ENCODE data around the gene CERS1. TPM values are rescaled to one million over a fixed set of nuclear protein-coding genes. Genes with fewer than 3 reads are reported as not detected.

Gene CERS1
- total RNA-seq, 2 experiments from 2014 or later = 0.08 TPM; not detected in 1

DNA sequence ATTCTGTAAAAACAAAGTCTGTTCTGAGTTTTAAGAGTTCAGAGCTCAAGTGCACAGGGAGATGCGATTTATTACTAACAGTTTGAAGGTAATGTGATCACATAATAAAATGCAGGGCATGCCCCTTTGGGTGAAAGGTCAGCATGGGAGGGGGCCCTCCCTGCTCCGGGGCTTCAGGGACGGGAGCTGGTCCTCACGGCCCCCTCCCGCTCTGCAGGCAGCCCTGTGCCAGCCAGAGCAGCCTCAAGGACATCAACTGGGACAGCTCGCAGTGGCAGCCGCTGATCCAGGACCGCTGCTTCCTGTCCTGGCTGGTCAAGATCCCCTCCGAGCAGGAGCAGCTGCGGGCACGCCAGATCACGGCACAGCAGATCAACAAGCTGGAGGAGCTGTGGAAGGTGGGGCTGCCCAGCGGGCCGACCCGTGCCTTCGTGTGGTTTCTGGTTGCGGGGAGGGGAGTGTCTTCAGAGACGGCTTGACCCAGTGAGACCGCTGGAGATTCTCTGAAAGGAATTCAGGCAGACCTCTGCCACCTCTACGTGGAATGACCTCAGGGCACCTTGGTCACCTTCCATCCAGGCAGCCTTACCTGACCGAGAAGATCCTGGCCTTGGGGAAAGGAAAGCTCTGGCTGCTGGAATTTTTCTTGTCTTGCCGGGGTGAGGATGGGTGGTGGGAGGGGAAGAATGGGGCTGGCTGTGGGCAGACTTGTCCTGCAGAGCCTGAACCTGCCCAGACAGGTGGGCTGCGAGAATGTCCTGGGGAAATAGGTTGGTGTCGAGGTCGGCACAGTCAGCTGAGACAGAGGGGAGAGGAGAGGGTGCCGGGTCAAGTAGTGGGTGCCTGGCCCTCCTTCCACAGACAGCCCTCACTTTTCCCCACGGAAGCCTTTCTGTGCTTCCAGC is 45.2 kb downstream of the CERS1 start:
- POLR2A ChIA-PET = no interaction called here
- CTCF ChIA-PET = interaction anchor here (0.6 to 1.0 kb wide), 3 partner anchors 14 to 257 kb away, joined by 3 to 6 read pairs (median 3); no protein-coding TSS in a partner anchor

DNA sequence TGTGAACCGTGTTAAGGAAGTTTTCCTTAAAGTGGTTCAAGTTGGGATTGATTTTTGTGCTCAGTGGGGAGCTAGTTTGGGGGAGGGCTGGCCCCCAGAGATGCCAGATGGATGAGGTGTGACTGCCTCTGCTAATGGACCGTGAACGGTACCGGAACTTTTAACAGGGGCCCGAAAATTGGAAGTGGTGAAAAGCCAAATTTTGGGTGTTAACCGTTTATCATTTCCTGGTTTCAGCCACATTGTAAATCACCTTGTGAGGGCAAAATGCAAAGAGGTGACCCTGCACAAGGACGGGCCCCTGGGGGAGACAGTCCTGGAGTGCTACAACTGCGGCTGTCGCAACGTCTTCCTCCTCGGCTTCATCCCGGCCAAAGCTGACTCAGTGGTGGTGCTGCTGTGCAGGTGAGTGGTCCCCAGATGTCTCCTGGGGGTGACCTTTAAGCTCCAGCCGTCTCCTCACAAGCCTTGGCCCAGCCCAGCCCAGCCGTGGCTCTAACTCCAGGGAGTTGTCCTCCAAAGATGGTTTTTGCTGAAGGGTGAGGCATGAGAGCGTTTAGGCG is 46.0 kb downstream of the CERS1 start:
- POLR2A ChIA-PET = no interaction called here
- CTCF ChIA-PET = interaction anchor here (1.2 kb wide), 1 partner anchor 257 kb away, joined by 3 read pairs; no protein-coding TSS in a partner anchor

DNA sequence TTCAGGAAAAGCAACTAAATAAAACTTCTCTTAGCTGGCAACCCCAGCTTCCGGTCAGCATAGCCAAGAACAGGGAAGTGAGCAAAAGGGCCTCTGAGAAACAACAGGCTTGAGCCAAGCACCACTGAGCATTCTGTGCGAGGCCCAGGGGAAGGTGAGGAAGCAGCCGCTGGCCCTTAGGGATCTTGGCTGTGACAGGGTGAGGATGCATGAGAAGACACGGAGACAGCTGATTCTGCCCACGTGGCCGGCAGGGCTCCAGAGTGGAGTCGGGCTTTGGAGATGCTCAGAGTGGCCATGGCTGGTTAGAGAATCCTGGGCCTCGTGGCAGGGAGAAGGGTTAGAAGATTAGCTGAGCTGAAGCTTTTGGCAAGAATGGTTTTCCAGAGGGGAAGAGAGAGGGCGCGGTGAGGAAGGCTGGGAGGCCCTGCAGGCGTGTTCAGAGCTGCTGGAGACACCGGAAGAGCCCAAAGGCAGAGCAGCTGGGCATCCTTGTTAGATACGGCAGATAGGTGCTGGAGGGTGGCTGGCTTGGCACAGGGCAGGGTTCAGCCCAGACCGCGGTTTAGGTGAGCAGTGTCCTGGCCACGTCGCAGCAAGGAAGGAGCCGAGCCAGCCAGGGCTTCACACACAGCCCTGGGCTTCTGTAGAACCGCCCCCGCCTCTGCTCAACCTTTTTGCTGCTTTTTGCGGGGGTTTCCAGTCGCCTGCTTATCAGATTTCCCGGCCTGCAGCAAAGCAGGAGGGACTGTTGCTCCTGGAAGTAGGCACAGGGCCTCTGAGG is 46.9 kb downstream of the CERS1 start:
- CTCF ChIA-PET = interaction anchor here (1.2 to 2.1 kb wide), 3 partner anchors 10 to 256 kb away, joined by 3 to 5 read pairs (median 4); no protein-coding TSS in a partner anchor
- POLR2A ChIA-PET = no interaction called here

DNA sequence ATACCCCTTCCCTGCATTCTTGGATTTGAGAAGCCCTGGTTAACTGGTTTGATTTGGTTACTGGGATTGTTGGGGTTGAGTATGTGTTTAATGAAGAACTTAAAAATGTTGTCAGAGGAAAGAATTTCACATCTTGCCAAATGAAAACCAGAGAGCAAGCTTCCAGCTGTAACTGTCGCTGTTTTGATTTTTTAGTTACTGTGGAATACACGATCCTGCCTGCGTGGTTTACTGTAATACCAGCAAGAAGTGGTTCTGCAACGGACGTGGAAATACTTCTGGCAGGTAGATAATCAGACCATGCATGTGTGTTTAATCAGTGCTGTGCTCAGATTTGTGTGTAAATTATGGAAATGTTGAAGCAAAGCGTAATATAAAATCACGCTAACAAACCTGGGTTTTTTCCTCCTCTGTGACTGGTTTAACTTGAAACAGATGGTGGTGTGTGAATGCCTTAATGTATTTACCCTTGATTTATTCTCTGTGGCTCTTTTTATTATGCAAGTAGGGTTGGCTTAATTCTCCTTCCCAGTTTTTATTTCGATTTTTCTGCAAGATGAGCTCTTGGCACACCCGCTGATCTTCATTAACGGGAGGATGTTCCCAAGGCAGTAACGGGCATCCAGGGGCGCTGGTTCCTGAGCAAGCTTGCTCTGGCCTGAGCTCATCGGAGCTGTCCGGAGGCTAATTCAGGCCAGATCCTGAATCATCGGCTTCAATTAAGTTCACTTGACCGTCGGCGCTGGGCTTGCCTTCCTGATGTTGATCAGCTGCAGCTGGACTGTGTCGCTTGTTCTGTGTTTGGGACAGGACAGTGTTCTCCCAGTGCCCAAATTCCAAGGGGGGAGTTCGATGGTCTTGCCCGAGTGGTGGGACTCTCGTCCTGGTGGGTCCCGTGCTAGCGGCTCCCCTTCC is 48.2 kb downstream of the CERS1 start:
- ChIA-PET POLR2A (interaction anchor here (1.2 to 1.9 kb wide), 2 partner anchors 16 to 259 kb away, joined by 5 to 7 read pairs; partner anchors contain the start of genes REX1BD and UPF1), CTCF (interaction anchor here (0.5 to 3.2 kb wide), 26 partner anchors 8 to 397 kb away, joined by 3 to 14 read pairs (median 4); partner anchors contain the start of genes COMP, ELL, REX1BD and UPF1)

DNA sequence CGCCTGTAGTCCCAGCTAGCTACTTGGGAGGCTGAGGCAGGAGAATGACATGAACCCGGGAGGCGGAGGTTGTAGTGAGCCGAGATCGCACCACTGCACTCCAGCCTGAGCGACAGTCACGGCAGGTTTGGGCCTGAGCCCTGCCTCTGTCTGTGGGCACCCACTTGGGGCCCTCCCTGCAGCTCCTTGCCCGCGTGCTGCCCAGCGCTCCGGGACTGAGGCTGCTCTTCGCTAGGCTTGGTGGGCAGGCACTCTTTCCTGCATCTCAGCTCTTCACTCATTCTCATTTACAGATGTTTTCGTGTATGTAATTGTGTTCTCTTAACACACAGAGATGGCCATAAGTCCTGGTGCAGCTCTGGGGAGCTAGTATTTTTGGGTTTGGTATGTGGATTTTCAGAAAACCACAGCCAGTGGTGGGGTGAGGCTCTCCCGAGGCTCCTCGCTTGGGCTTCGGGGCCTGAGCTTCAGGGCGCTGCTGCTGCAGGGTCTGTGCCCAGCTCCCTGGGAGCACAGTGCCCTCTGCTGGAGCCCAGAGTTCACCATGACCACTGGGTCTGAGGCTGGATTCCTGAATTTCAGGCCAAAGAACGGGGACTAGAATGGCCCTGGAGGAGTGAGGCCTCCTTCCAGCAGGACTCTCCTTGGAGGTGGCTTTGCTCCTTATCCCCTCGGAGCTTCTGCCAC is 49.0 kb downstream of the CERS1 start:
- ChIA-PET POLR2A (interaction anchor here (1.2 to 1.9 kb wide), 2 partner anchors 15 to 258 kb away, joined by 5 to 7 read pairs; partner anchors contain the start of genes REX1BD and UPF1), CTCF (interaction anchor here (0.5 to 3.2 kb wide), 25 partner anchors 8 to 396 kb away, joined by 3 to 14 read pairs (median 4); partner anchors contain the start of genes COMP, ELL, REX1BD and UPF1)

DNA sequence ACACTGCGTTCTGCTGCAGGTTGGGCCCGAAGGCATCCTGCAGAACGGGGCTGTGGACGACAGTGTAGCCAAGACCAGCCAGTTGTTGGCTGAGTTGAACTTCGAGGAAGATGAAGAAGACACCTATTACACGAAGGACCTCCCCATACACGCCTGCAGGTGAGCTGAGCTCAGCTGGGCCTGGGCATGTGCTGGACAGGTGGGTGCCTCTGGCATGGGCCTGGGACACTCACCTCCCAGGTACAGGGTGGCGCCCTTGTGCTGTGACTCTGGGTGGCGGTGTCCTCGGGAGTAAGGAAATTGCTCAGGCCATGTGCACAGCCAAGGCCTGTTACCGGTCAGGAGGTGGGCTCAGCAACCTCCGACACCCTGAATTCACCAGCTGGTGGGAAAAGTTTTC is 50.0 kb downstream of the CERS1 start:
- ChIA-PET POLR2A (no interaction called here), CTCF (interaction anchor here (3.1 to 3.2 kb wide), 2 partner anchors 9 to 252 kb away, joined by 14 to 17 read pairs; no protein-coding TSS in a partner anchor)

DNA sequence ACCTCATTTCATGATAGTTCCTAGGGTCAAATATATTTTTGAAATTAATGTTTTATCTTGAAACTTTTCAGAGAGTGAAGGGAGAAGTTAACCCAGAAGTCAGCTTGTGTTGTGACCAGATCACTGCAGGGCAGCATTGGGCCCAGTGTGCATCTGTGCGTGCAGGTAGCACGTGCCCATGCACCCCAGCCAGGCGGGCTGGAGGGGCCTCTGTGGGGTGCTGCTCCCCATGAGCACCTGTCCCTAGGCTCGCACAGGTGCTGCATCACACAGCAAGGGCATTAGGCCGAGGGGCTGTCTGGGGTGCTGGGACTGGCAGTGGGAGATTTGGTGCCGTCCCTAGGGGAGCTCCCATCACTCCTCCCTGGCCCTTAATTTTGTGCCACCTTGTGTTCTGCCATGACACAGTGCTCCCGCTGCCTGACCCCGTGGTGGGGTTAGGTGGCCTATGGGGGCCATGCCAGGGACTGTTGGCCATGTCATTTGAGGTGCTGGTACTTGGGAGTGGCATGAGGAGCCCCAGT is 51.1 kb downstream of the CERS1 start:
- POLR2A ChIA-PET = interaction anchor here (0.6 to 0.9 kb wide), 2 partner anchors 11 to 74 kb away, joined by 3 read pairs; partner anchors contain the start of gene COPE
- CTCF ChIA-PET = interaction anchor here (1.2 to 3.1 kb wide), 5 partner anchors 13 to 251 kb away, joined by 4 to 17 read pairs (median 4); no protein-coding TSS in a partner anchor

DNA sequence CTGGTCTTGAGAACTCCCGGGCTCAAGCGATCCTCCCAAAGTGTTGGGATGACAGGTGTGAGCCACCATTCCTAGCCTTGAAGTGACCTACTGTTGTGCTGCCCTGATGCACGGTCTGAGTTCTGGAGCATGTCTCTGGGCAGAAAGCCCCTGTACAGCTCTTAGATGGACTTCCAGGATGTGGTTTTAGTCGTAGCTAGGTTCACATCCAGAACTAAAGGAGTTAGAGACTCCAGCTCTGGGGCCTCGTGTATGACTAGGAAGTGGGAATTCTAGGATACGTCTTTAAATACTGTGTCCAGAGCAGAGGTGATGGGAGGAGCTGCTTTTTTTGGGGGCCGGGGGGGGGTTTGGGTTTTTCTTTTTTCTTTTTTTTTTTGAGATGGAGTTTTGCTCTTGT is 52.0 kb downstream of the CERS1 start:
- POLR2A ChIA-PET = interaction anchor here (0.6 to 1.0 kb wide), 4 partner anchors 10 to 1653 kb away, joined by 3 to 4 read pairs (median 3); no protein-coding TSS in a partner anchor

DNA sequence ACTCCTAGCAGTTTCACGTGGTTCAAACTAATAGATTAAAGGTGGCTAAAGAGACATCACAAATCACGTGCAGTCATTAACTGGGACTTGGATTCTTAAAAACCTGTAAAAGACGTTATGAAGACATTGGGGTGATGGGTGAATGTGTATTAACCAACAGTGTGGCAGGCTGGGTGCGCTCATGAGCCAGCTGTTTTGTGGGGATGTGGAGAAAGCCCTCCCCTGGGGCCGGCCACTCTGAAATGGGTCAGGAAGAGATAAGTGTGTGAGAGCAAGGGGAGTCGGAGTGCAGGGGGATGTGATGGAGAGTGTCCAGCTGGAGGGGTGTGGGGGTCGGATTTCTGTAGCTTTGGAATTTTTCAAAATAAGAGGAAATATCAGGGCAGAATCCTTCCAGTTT is 53.8 kb downstream of the CERS1 start:
- ChIA-PET CTCF (interaction anchor here (1.5 to 2.2 kb wide), 2 partner anchors 10 to 25 kb away, joined by 6 read pairs; no protein-coding TSS in a partner anchor), POLR2A (no interaction called here)

More for the DNA sequence above, 52.0 kb downstream of the CERS1 start:
- CTCF ChIA-PET = interaction anchor here (1.2 to 3.1 kb wide), 7 partner anchors 14 to 266 kb away, joined by 3 to 17 read pairs (median 4); no protein-coding TSS in a partner anchor

DNA sequence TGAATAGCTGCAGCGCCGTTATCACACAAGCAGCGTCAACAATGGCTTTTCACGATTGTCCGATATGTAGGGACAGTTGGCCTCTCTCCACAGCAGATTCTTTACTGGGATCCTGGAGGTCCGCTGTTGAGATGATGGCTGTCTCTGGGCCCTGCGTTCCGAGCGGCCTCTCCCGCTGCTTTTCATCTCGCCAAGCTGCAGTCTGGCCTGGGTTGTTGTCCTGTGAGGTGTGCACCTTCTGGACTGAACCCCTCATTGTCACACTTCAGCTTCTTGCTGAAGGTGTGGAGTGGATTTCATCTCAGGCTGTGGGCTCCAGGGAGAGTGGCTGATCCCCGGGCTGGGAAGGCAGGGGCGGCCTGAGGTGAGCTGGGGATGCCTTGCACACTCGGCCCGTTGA is 54.6 kb downstream of the CERS1 start:
- ChIA-PET CTCF (interaction anchor here (2.2 kb wide), 1 partner anchor 26 kb away, joined by 6 read pairs; no protein-coding TSS in a partner anchor), POLR2A (interaction anchor here (0.5 to 0.9 kb wide), 4 partner anchors 9 to 252 kb away, joined by 3 to 10 read pairs (median 6); partner anchors contain the start of gene UPF1)

DNA sequence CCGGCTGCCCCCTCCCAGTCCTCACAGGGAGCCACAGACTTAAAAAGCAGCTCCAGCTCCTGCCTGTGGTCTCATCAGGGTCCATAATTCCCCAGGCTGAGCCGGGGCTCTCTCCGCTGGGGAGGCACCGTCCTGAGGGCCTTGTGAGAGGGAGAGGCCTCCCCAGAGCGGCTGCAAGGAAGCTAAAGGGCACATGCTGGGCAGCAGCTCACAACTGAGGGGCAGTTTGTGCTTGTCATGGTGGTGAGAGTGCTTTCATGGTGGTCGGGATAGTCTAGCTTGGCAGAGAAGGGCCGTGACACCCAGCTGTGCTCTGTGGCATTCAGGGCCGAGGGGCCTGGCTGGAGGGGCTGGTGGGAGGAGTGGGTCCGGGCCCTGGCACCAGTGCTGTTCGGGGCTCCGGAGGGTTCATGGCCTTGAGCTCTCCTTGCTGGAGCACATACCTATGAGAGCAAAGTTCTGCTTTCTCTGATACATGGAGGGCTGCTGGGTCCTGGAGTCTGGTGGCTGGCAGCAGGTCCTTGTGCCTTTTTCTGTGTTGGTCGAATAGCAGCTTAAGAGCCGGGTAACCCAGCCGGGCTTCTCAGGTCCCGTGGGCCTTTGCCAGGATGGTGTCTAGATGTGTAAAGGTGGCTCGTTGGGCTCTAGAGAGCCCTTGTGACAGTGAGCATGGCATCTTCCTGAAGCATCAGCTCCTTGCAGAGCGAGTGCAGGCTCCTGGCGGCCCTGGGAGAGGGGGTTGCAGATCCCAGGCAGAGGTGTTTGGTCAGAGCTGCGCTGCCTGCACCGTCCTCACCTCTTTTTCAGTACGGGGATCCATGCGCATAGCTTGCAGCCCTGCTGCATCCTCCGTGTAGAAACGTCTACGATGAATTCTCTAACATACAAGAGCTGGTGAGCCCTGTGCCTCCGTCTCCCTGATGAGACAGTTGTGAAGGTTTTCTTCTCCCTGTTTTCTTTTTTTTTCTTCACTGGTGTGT is 55.4 kb downstream of the CERS1 start:
- ChIA-PET POLR2A (interaction anchor here (0.5 to 1.0 kb wide), 5 partner anchors 8 to 361 kb away, joined by 3 to 10 read pairs (median 3); partner anchors contain the start of gene UPF1), CTCF (interaction anchor here (0.9 to 2.2 kb wide), 2 partner anchors 16 to 27 kb away, joined by 3 to 6 read pairs; no protein-coding TSS in a partner anchor)

DNA sequence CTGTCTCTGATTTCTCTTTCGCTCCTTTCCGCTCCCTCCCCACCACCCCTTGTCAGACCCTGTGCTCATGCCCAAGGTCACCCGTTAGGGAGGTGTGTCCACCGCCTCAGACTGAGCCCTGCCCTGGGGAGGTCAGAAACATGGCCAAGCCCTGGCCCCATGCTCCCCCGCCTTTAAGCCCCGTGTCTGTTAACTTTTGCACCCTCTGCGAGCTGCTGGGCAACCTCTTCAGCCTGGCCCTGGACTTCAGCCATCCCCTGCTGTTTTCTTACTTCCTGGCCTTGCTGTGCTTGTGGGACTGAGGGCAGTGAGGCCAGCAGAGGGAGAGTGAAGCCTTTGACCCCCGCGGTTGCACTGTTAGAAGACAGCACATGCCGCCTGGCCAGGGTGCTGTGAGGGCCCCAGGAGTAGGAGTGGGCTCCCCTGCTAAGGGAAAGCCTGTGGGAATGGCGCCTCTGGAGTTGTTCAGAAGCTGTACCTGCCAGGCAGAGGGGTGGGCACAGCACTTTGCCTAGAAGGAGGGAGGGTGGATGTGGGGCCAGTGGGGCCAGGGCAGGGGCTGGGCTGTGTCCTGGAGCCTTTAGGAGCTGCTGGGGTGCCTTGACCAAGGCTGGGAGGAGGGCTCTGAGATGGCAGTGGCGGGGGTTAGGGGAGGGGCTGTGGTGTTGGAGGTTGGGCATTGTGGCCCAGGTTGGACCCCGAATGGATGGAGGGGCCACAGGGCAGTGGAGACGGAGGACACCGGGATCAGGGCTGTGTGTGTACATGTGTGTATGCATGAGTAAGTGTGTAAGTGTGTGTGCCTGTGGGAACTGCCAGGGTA is 56.3 kb downstream of the CERS1 start:
- ChIA-PET POLR2A (interaction anchor here (1.0 kb wide), 1 partner anchor 8 kb away, joined by 3 read pairs; no protein-coding TSS in a partner anchor), CTCF (interaction anchor here (0.6 to 2.2 kb wide), 5 partner anchors 7 to 1596 kb away, joined by 3 to 6 read pairs (median 3); no protein-coding TSS in a partner anchor)

DNA sequence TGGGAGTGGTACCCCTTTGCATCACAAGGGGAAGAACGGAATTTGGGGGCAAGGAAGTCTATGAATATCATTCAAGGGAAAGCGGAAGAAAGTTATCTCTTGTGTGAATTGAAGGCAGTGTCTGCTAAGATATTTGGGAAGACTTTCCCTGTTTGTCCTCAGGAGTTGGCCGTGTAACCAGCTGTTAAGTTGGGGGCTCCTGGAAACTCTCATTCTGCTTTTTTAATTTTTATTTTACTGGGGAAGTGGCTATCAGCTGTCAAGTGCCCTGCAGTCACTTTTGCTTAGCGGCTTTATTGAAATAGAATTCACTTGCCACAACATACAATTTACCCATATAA is 61.3 kb downstream of the CERS1 start:
- POLR2A ChIA-PET = interaction anchor here (1.1 kb wide), 1 partner anchor 10 kb away, joined by 3 read pairs; no protein-coding TSS in a partner anchor
- CTCF ChIA-PET = interaction anchor here (1.3 kb wide), 1 partner anchor 13 kb away, joined by 4 read pairs; no protein-coding TSS in a partner anchor

DNA sequence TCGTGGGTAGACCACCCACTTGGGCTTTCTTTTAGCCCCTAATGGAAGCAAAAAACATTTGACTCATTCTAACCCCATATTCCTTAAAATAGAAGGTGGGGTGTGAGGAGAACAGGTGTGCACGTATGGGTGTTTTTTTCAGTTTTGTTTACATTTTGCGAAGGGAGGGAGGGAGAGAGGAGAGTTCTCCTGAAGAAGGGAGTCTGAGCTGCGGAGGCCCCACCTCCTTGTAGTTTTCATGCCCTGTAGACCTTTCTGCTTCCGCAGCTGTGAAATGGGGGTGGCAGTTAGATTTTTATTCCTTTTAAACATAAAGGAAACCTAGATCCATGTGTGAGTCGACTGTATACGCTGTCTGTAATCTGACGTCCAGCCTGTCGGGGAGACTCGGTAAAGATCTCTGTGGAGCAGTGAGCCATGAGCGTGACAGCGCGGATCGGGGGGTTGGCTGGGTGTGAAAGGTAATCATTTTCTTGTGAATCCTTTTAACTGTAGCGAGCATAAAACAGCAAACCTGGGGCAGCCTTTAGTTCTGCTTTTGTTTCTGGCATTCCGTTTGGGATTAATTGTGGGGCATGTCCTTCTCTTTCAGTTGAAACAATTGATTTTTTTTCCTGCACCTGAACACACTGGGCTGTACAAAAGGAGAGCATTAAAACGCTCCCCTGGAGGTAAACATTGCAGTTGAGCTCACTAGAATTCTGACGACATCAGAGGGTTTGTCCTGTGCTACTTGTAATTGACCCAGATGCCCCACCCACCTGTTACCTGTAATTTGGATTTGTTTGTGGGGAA is 61.9 kb downstream of the CERS1 start:
- ChIA-PET CTCF (interaction anchor here (1.0 to 1.3 kb wide), 2 partner anchors 13 kb away, joined by 4 read pairs; no protein-coding TSS in a partner anchor), POLR2A (interaction anchor here (0.6 to 1.1 kb wide), 2 partner anchors 10 to 159 kb away, joined by 3 to 4 read pairs; no protein-coding TSS in a partner anchor)
